ENCODE results near the gene BTBD8.

- TF ChIP-seq CTCF (IDR thresholded peaks at IDR 0.05; ENCODE audit: insufficient read depth, low read length, poor library complexity, severe bottlenecking) (no peak), EZH2phosphoT487 (conservative IDR thresholded peaks at IDR 0.05; ENCODE audit: low read length) (no peak)
These were observed 11.5 kb downstream of the BTBD8 start for GRCh38 chr1:92091625-92092024.

Data from SU-DHL-6 (cell line).